ENCODE measurements around the gene ASPSCR1. TPM values are rescaled to one million over a fixed set of nuclear protein-coding genes. Genes with fewer than 3 reads are reported as not detected.

The ASPSCR1 gene
- total and polyA plus RNA-seq, 2 of the 8 experiments (the other 6 are each of a cell fraction or from before 2014, with no cell fraction given): 33.3 to 43.7 TPM

DNA sequence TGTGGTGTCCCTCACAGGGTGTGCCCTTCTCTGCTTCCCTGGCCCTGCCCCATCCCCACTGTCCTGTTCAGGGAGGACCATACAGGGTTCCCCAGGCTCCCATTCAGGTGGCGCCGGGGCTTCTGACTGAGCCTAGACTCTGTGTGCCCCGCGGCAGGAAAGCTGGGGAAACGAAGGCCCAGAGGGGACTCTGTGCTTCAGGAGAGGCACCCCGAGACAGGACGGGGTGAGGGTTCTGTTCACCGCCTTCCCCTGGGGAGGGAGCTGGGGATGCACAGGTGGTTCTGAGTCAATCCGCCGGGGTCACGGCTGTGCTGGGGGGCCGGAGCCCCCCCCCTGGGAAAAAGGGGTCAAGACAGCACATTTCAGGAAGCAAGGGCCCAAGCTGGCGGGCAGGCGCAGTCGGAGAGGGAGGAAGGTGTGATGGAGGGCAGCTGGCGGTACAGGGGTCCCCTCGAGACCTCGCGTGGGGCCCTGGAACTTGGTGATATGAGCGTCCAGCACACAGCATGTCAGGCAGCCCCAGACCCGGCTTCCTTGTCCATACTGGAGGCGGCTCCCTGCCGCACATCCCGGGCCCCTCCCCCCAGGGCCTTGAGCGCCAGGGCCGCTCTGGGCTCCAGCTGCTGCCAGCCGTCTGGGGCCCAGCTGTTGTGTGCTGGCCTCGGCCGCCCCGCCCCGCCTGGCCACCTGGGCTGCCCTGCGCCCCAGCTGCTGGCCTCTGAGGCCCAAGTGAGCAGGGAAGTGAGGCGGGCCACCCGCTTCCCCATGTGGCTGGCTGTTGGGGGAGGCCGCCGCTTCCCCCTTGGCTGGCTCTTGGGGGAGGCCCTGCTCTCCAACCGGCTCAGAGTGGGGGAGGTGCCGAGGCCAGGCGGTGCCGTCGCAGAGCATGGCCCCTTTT lies 10.8 kb upstream of the ASPSCR1 start:
- FAIRE-seq (no peak), DNase-seq (ENCODE audit: low read depth in 1 of 2, low spot score in 2 of 2) (peak in 1 of 2 experiments; percentile 70)
- CTCF ChIA-PET (ENCODE audit: partially characterized antibody): interaction anchor here (0.6 to 2.9 kb wide), 7 partner anchors 10 to 71 kb away, joined by 3 to 16 read pairs (median 5); partner anchors contain the start of gene DCXR
- no peaks in the 10 kb centered on the region; the same call in 1 of the 2 replicates for H3K23me2 ChIP-seq (ENCODE audit: low read depth, low read length)
- no peaks in the 10 kb centered on the region for H3K36me3 ChIP-seq (ENCODE audit: control insufficient read depth in 2 of 4, insufficient read depth in 4 of 4, low read length in 3 of 4)
- peak overlapping the region; percentile 18; the same call in 1 of the 2 replicates for H2BK5ac ChIP-seq (ENCODE audit: low read depth, low read length)
- peak overlapping the region; percentile 69 for H3K4ac ChIP-seq (replicated peaks; ENCODE audit: insufficient read length, low read depth, low read length)
- H3K27me3 ChIP-seq (replicated peaks in 1 of 4; ENCODE audit: control insufficient read depth in 3 of 4, extremely low read depth in 1 of 4, insufficient read depth in 3 of 4, low read length in 3 of 4): peaks cover 8 to 54% (median 47%) of the 10 kb centered on the region in 4 experiments
- H3K18ac ChIP-seq (ENCODE audit: extremely low read depth, low read length): peak overlapping the region; percentile 87
- 51% methylated on average over 28 of the region's 41 CpGs; no CpG with 5 or more reads in 1 of the 2 experiments for WGBS, 2 experiments (ENCODE audit: extremely low coverage in 1 of 2, insufficient coverage in 1 of 2, insufficient read length in 1 of 2, insufficient replicate concordance in 2 of 2, low coverage in 1 of 2, low lambda C conversion rate in 2 of 2, missing lambda C conversion rate in 1 of 2)
- POLR2A ChIA-PET (ENCODE audit: partially characterized antibody): interaction anchor here (0.6 to 4.1 kb wide), 9 partner anchors 11 to 87 kb away, joined by 3 to 20 read pairs (median 4); partner anchors contain the start of genes ASPSCR1 and MAFG
- peak overlapping the region; percentile 87; the same call in 1 of the 2 replicates for H2BK12ac ChIP-seq (ENCODE audit: low read depth, low read length)
- H3K79me1 ChIP-seq (ENCODE audit: low read depth, low read length): no peaks in the 10 kb centered on the region
- peak overlapping the region; percentile 91 for H4K91ac ChIP-seq (replicated peaks; ENCODE audit: insufficient read length, low read length)
- peak overlapping the region; percentile 44 for H4K5ac ChIP-seq (ENCODE audit: insufficient read length, low read depth, low read length)
- peaks cover 0 to 19% (median 16%) of the 10 kb centered on the region in 4 experiments; a peak in 6 of 7 replicates for H3K4me1 ChIP-seq (replicated peaks in 1 of 4; ENCODE audit: control insufficient read depth in 3 of 4, insufficient read depth in 4 of 4, low read length in 3 of 4)
- H2AK5ac ChIP-seq (ENCODE audit: low read depth, low read length): no peak overlapping the region
- H2AFZ ChIP-seq (ENCODE audit: low read length): no peak overlapping the region
- peaks cover 2 to 3% of the 10 kb centered on the region in 2 experiments for H4K20me1 ChIP-seq (replicated peaks in 1 of 2; ENCODE audit: control insufficient read depth in 1 of 2, insufficient read depth in 2 of 2, low read length in 2 of 2)
- H2BK15ac ChIP-seq (ENCODE audit: low read length): peak overlapping the region; percentile 8; the same call in 1 of the 2 replicates
- no peaks in the 10 kb centered on the region for H3K79me2 ChIP-seq (ENCODE audit: control insufficient read depth in 1 of 2, insufficient read depth in 2 of 2, low read length in 2 of 2)
- H3K9ac ChIP-seq (replicated peaks in 1 of 4; ENCODE audit: extremely low read depth in 1 of 4, low read depth in 3 of 4, low read length in 3 of 4): no peak overlapping the region
- peak overlapping the region; percentile 48; the same call in 1 of the 2 replicates for H2BK20ac ChIP-seq (ENCODE audit: low read length)
- no peak overlapping the region for H3K56ac ChIP-seq (replicated peaks; ENCODE audit: insufficient read length, low read depth, low read length)
- peak overlapping the region; percentile 8 to 58 for H3K4me2 ChIP-seq (ENCODE audit: insufficient read depth in 1 of 2, low read depth in 2 of 2, low read length in 2 of 2)
- no peak overlapping the region for H3K27ac ChIP-seq (ENCODE audit: low read depth, low read length)
- no peak overlapping the region for H3K14ac ChIP-seq (ENCODE audit: insufficient read length)
- peak overlapping the region in 1 of 4 experiments; percentile 40; a peak in 4 of 8 replicates for H3K4me3 ChIP-seq (ENCODE audit: extremely low read depth in 1 of 4, insufficient read depth in 2 of 4, low read depth in 3 of 4, low read length in 4 of 4)
- no peaks in the 10 kb centered on the region for H3K9me3 ChIP-seq (ENCODE audit: insufficient read depth in 2 of 2, low read depth in 1 of 2, low read length in 1 of 2)
- H3K23ac ChIP-seq (ENCODE audit: insufficient read length): no peak overlapping the region
- peak overlapping the region; percentile 64 for H2BK120ac ChIP-seq (replicated peaks; ENCODE audit: low read depth, low read length)
- peak overlapping the region; percentile 57 for H4K8ac ChIP-seq (ENCODE audit: extremely low read depth, insufficient read depth, low read length)
- TF ChIP-seq SRF (IDR thresholded peaks at IDR 0.05; ENCODE audit: low read depth, low read length) (no peak), CBX8 (IDR thresholded peaks at IDR 0.05; ENCODE audit: borderline replicate concordance, low read depth, low read length) (no peak), POU5F1 (IDR thresholded peaks at IDR 0.05; ENCODE audit: low read depth, low read length) (no peak), SIN3A (conservative IDR thresholded peaks at IDR 0.05 in 1 of 2, IDR thresholded peaks at IDR 0.05 in 1 of 2; ENCODE audit: low read depth in 1 of 2, low read length in 2 of 2) (peak in 1 of 2 experiments; percentile 53; a peak in 1 of 4 replicates), ASH2L (IDR thresholded peaks at IDR 0.05; ENCODE audit: low read length) (peak; percentile 59), SP1 (IDR thresholded peaks at IDR 0.05; ENCODE audit: low read depth, low read length) (0 out of 2 replicates have a peak, but pooled peaks have one; percentile 18), CHD1 (IDR thresholded peaks at IDR 0.05; ENCODE audit: low read depth, low read length) (no peak), HDAC6 (IDR thresholded peaks at IDR 0.05; ENCODE audit: low read depth, low read length) (no peak), SUZ12 (IDR thresholded peaks at IDR 0.05; ENCODE audit: low read length) (no peak; the same call in 1 of the 2 replicates), TCF12 (IDR thresholded peaks at IDR 0.05; ENCODE audit: low read depth, low read length) (peak; percentile 71)
- TF ChIP-seq, protein P1, sequence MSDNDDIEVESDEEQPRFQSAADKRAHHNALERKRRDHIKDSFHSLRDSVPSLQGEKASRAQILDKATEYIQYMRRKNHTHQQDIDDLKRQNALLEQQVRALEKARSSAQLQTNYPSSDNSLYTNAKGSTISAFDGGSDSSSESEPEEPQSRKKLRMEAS (IDR thresholded peaks at IDR 0.05): peak; percentile 37; the same call in 1 of the 2 replicates
